Duodenal mucosa (tissue), 2 donors: ENCODE measurements around the gene FAM135A.
"Not testable (repeated sequence)": the region's sequence is repeated elsewhere in the genome, so short reads cannot be mapped to it uniquely, and the experiment has no call there.

Source experiments
- H3K27ac ChIP-seq: one replicate; pipeline ENCODE4 v1.7.0; 2013; ENCODE audit warnings: low read depth, low read length
- H3K27me3 ChIP-seq, 2 donors: one replicate each; pipeline ENCODE4 v1.7.0; 2013; ENCODE audit warnings: low read length in 2 of 2, control low read depth in 1 of 2; ENCODE audit not compliant: insufficient read depth in 2 of 2, control insufficient read depth in 1 of 2
- H3K36me3 ChIP-seq, 2 donors: one replicate each; pipeline ENCODE4 v1.7.0; 2013; ENCODE audit warnings: low read length in 2 of 2, control low read depth in 1 of 2; ENCODE audit not compliant: insufficient read depth in 2 of 2, control insufficient read depth in 1 of 2
- H3K4me1 ChIP-seq, 2 donors: one replicate each; pipeline ENCODE4 v1.7.0; 2013; ENCODE audit warnings: low read length in 2 of 2, control low read depth in 1 of 2; ENCODE audit not compliant: insufficient read depth in 2 of 2, control insufficient read depth in 1 of 2
- H3K4me3 ChIP-seq, 2 donors: one replicate each; pipeline ENCODE4 v1.7.0; 2013; ENCODE audit warnings: low read length in 2 of 2, low read depth in 1 of 2
- H3K9ac ChIP-seq, 2 donors: one replicate each; pipeline ENCODE4 v1.7.0; 2013; ENCODE audit warnings: low read length in 2 of 2, low read depth in 1 of 2
- H3K9me3 ChIP-seq, 2 donors: one replicate each; pipeline ENCODE4 v1.7.0; 2013; ENCODE audit warnings: low read length in 2 of 2, control low read depth in 1 of 2; ENCODE audit not compliant: control insufficient read depth in 1 of 2

The FAM135A gene

GRCh38 chr6:70530023-70530422, 116.7 kb downstream of the FAM135A start:
- no peak overlapping the region for H3K27ac ChIP-seq
- no peak overlapping the region for H3K9ac ChIP-seq
- peaks cover 4 to 31% of the 10 kb centered on the region in 2 donors for H3K36me3 ChIP-seq
- H3K27me3 ChIP-seq: no peaks in the 10 kb centered on the region
- no peaks in the 10 kb centered on the region for H3K4me1 ChIP-seq
- H3K4me3 ChIP-seq: no peak overlapping the region
- no peaks in the 10 kb centered on the region for H3K9me3 ChIP-seq

DNA sequence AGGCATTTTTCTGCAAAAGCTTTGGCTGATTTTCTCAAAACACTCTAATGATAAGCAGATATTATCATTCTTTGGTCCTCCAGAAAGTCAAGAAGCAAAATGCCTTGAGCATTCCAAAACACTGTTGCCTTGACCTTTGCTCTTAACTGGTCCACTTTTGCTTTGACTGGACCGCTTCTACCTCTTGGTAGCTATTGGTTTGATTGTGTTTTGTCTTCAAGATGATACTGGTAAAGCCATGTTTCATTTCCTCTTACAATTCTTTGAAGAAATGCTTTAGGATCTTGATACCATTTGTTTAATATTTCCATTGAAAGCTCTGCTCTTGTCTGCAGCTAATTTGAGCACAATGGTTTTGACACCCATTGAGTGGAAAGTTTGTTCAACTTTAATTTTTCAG, 117.8 kb downstream of the FAM135A start:
- Histone ChIP-seq H3K36me3 (peaks cover 4 to 26% of the 10 kb centered on the region in 2 donors), H3K4me3 (no peak overlapping the region)

DNA sequence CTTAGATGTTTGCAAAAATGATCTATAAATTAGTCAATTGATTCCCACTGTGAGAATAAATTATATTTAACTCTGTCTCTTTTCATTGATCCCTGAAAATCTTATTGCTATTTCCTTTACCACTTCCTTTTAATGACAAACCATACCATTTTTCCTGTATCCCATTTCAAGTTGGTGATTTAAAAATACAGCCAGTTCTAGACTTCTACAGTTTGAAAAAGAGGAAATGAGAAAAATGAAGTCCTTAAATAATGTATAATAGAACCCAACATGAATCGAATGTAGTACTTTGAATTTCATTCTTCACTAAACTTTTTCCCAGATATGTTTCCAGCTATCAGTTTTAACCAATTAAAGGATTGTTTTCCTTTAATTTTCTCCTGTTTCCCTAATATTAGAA, 124.0 kb downstream of the FAM135A start:
- Histone ChIP-seq H3K9me3 (no peaks in the 10 kb centered on the region), H3K27me3 (no peaks in the 10 kb centered on the region), H3K4me3 (no peak overlapping the region), H3K9ac (no peak overlapping the region), H3K4me1 (no peaks in the 10 kb centered on the region), H3K36me3 (peaks cover 4 to 24% of the 10 kb centered on the region in 2 donors), H3K27ac (no peak overlapping the region)

More for the DNA sequence above, 117.8 kb downstream of the FAM135A start:
- no peaks in the 10 kb centered on the region for H3K9me3 ChIP-seq
- no peak overlapping the region for H3K27ac ChIP-seq
- H3K9ac ChIP-seq: no peak overlapping the region
- no peaks in the 10 kb centered on the region for H3K27me3 ChIP-seq
- H3K4me1 ChIP-seq: no peaks in the 10 kb centered on the region

GRCh38 chr6:70538376-70538775, 125.1 kb downstream of the FAM135A start:
- H3K9me3 ChIP-seq: no peaks in the 10 kb centered on the region
- H3K36me3 ChIP-seq: peaks cover 4 to 29% of the 10 kb centered on the region in 2 donors
- H3K27me3 ChIP-seq: no peaks in the 10 kb centered on the region

DNA sequence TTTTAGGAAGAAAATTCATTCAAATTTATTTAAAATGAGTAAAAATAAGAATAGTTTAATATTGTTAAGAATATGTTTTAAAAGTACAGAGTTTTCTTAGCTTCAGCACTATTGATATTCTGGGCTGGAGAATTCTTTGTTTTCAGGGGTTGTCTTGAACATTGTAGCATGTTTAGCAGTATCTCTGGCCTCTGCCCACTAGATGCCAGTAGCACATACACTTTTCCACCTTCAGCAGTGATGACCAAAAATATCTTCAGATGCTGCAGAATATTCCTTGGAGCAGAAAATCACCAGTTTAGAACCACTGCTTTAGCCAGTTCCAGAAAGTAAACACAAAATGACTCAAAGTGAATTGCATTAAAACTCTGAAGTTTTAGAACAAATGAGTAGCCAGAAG, 134.0 kb downstream of the FAM135A start:
- Histone ChIP-seq H3K27me3 (no peaks in the 10 kb centered on the region), H3K9me3 (no peaks in the 10 kb centered on the region), H3K4me3 (no peak overlapping the region), H3K36me3 (peaks cover 0 to 13% of the 10 kb centered on the region in 2 donors), H3K4me1 (no peaks in the 10 kb centered on the region), H3K27ac (no peak overlapping the region), H3K9ac (no peak overlapping the region)

More at GRCh38 chr6:70538376-70538775, 125.1 kb downstream of the FAM135A start:
- H3K9ac ChIP-seq: no peak overlapping the region
- H3K27ac ChIP-seq: no peak overlapping the region
- H3K4me3 ChIP-seq: no peak overlapping the region
- H3K4me1 ChIP-seq: no peaks in the 10 kb centered on the region

- no peak overlapping the region for H3K4me3 ChIP-seq
- H3K27me3 ChIP-seq: no peaks in the 10 kb centered on the region
- H3K27ac ChIP-seq: no peak overlapping the region
- H3K9me3 ChIP-seq: no peaks in the 10 kb centered on the region
- H3K36me3 ChIP-seq: peaks cover 0 to 8% of the 10 kb centered on the region in 2 donors
- no peaks in the 10 kb centered on the region for H3K4me1 ChIP-seq
- no peak overlapping the region for H3K9ac ChIP-seq
Measured at GRCh38 chr6:70547905-70548304, 134.6 kb downstream of the FAM135A start.

- Histone ChIP-seq H3K36me3 (peaks cover 0 to 8% of the 10 kb centered on the region in 2 donors), H3K27me3 (no peaks in the 10 kb centered on the region), H3K27ac (no peak overlapping the region), H3K9ac (no peak overlapping the region), H3K4me1 (no peaks in the 10 kb centered on the region), H3K4me3 (no peak overlapping the region), H3K9me3 (no peaks in the 10 kb centered on the region)
Measured at GRCh38 chr6:70549327-70549726, 136.0 kb downstream of the FAM135A start.

DNA sequence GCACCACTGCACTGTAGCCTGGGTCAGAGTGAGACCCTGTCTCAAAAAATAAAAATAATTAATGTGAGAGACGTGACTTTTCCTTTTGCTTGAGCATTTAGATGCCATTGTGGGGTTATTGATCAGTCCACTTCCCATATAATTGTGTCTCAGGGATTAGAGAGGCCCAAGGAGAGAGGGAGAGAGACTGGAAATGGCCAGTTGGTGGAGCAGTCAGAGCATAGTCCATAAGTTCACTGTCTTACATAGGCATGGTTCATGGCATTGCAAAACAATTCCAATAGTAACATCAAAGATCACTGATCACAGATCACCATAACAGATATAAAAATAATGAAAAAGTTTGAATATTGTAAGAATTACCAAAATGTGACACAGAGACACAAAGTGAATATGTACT, 138.3 kb downstream of the FAM135A start:
- Histone ChIP-seq H3K36me3 (peaks cover 0 to 4% of the 10 kb centered on the region in 2 donors), H3K9me3 (no peaks in the 10 kb centered on the region), H3K27me3 (no peaks in the 10 kb centered on the region), H3K4me3 (no peak overlapping the region), H3K9ac (no peak overlapping the region), H3K4me1 (no peaks in the 10 kb centered on the region), H3K27ac (no peak overlapping the region)

DNA sequence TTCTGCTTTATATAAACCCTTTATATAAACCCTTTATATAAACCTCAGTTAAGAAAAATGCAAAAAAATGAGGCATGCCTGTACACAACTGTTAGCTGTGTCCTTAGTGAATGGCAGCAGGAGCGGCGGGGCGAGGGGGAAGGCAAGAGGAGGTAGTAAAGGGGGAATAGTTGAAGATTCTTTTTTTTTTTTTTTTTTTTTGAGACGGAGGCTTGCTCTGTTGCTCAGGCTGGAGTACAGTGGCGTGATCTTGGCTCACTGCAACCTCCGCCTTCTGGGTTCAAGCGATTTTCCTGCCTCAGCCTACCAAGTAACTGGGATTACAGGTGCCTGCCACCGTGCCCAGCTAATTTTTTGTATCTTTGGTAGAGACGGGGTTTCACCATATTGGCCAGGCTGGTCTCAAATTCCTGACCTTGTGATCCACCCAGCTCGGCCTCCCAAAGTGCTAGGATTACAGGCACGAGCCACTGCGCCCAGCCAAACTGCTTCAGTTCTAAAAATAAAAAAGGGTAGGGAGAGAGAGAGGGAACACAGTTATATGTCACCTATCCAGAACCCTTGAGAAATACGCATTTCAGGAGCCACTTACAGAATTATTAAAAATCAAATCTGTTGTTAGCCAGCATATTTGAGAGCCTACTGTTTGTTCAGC, 139.1 kb downstream of the FAM135A start:
- not testable (repeated sequence) for H3K4me3 ChIP-seq, H3K9ac ChIP-seq, H3K9me3 ChIP-seq, H3K27me3 ChIP-seq, H3K4me1 ChIP-seq, H3K36me3 ChIP-seq, H3K27ac ChIP-seq

GRCh38 chr6:70552974-70553373, 139.7 kb downstream of the FAM135A start:
- Histone ChIP-seq H3K9me3 (no peaks in the 10 kb centered on the region), H3K4me3 (no peak overlapping the region), H3K27ac (no peak overlapping the region), H3K36me3 (peaks cover 0 to 4% of the 10 kb centered on the region in 2 donors), H3K4me1 (no peaks in the 10 kb centered on the region), H3K27me3 (no peaks in the 10 kb centered on the region), H3K9ac (no peak overlapping the region)
